IMR-90 (cell line): Measurements from ENCODE around the gene RANBP3. TPM values are rescaled to one million over a fixed set of nuclear protein-coding genes. Genes with fewer than 3 reads are reported as not detected.

Experiments
- ATAC-seq: fragments of 200-7000 bp; cut with Tn5 transposase; 2 replicates; pipeline ENCODE4 v1.9.1; 2020; ENCODE audit warnings: low read depth, mild to moderate bottlenecking, moderate library complexity
- BruUV-seq: library from RNA; stranded (reverse); fragments of 400-500 nt; replicated peaks from 2 replicates; lab custom pipeline; 2021; lab: Mats Ljungman, UMichigan
- CTCF ChIA-PET: fragments of 300-600 bp; formaldehyde crosslinking; extraction: SDS; loops from one replicate; lab custom pipeline; 2021; ENCODE audit warnings: antibody characterized with exemption; lab: Yijun Ruan, JAX
- POLR2A ChIA-PET: fragments of 300-600 bp; sonication (Branson Sonifier 250); formaldehyde crosslinking; loops from one replicate; lab custom pipeline; 2022; ENCODE audit warnings: antibody characterized with exemption; ENCODE audit not compliant: unreplicated experiment; lab: Charles Lee
- DNase-seq: peaks from one replicate; pipeline ENCODE4 v3.0.0; 2013
- H2AFZ ChIP-seq: replicated peaks from 2 replicates; pipeline ENCODE3; 2013; ENCODE audit warnings: low read length, mild to moderate bottlenecking; ENCODE audit not compliant: poor library complexity
- H2AK5ac ChIP-seq: 2 replicates; pipeline ENCODE4 v1.6.1; 2013; ENCODE audit warnings: low read depth, low read length, inconsistent platforms
- H2AK9ac ChIP-seq: replicated peaks from 2 replicates; pipeline ENCODE3; 2013; ENCODE audit warnings: mild to moderate bottlenecking, low read depth, low read length, moderate library complexity; ENCODE audit not compliant: poor library complexity
- H2BK120ac ChIP-seq: 2 replicates; pipeline ENCODE4 v1.6.1; 2013; ENCODE audit warnings: low read depth, low read length, inconsistent platforms
- H2BK15ac ChIP-seq: 3 replicates; pipeline ENCODE4 v1.6.1; 2013; ENCODE audit warnings: low read depth, low read length, inconsistent platforms
- H2BK20ac ChIP-seq: 2 replicates; pipeline ENCODE4 v1.6.1; 2013; ENCODE audit warnings: low read depth, mild to moderate bottlenecking, inconsistent platforms, low read length, moderate library complexity
- H2BK5ac ChIP-seq: 2 replicates; pipeline ENCODE4 v1.6.1; 2013; ENCODE audit warnings: mild to moderate bottlenecking, low read depth, low read length, inconsistent platforms; ENCODE audit not compliant: poor library complexity, severe bottlenecking
- H3K14ac ChIP-seq: replicated peaks from 2 replicates; pipeline ENCODE4 v1.6.1; 2013; ENCODE audit warnings: low read depth, low read length, inconsistent platforms
- H3K18ac ChIP-seq: 2 replicates; pipeline ENCODE4 v1.6.1; 2013; ENCODE audit warnings: low read depth, low read length, control low read depth
- H3K23ac ChIP-seq: 2 replicates; pipeline ENCODE4 v1.6.1; 2013; ENCODE audit warnings: low read depth, low read length, inconsistent platforms
- H3K27ac ChIP-seq: 2 replicates; pipeline ENCODE4 v1.5.1; 2013; ENCODE audit warnings: mild to moderate bottlenecking, control low read depth, low read length; ENCODE audit not compliant: insufficient read depth
- H3K27me3 ChIP-seq: 2 replicates; pipeline ENCODE4 v1.6.1; 2013; ENCODE audit warnings: low read length; ENCODE audit not compliant: control insufficient read depth, insufficient read depth
- H3K36me3 ChIP-seq: 2 replicates; pipeline ENCODE4 v1.6.1; 2013; ENCODE audit warnings: low read length, mixed read lengths; ENCODE audit not compliant: control insufficient read depth, insufficient read depth
- H3K4ac ChIP-seq: 2 replicates; pipeline ENCODE4 v1.6.1; 2013; ENCODE audit warnings: low read depth, low read length, inconsistent platforms
- H3K4me1 ChIP-seq: 2 replicates; pipeline ENCODE4 v1.6.1; 2013; ENCODE audit warnings: low read length, mixed read lengths; ENCODE audit not compliant: control insufficient read depth, insufficient read depth
- H3K4me2 ChIP-seq: 2 replicates; pipeline ENCODE4 v1.6.1; 2013; ENCODE audit warnings: low read depth, mild to moderate bottlenecking, control low read depth, low read length, moderate library complexity
- H3K4me3 ChIP-seq: 2 replicates; pipeline ENCODE4 v1.5.1; 2013; ENCODE audit warnings: low read depth, mild to moderate bottlenecking, control low read depth, low read length, moderate library complexity; ENCODE audit not compliant: insufficient read depth
- H3K56ac ChIP-seq: 2 replicates; pipeline ENCODE4 v1.6.1; 2013; ENCODE audit warnings: low read length, inconsistent platforms; ENCODE audit not compliant: insufficient read depth; ENCODE audit errors: extremely low read depth
- H3K79me1 ChIP-seq, 2 experiments: 2 replicates each; pipeline ENCODE4 v1.6.1; 2013; ENCODE audit warnings: low read length in 2 of 2, inconsistent platforms in 1 of 2, low read depth in 1 of 2
- H3K9ac ChIP-seq: 2 replicates; pipeline ENCODE4 v1.6.1; 2013; ENCODE audit warnings: low read depth, low read length, control low read depth
- H3K9me1 ChIP-seq: 2 replicates; pipeline ENCODE4 v1.6.1; 2013; ENCODE audit warnings: low read length, inconsistent platforms; ENCODE audit not compliant: insufficient read depth
- H3K9me3 ChIP-seq: 2 replicates; pipeline ENCODE4 v1.6.1; 2013; ENCODE audit warnings: low read length; ENCODE audit not compliant: control insufficient read depth, insufficient read depth
- H4K20me1 ChIP-seq: 2 replicates; pipeline ENCODE4 v1.6.1; 2013; ENCODE audit warnings: low read length, inconsistent platforms; ENCODE audit not compliant: insufficient read depth
- H4K5ac ChIP-seq: 2 replicates; pipeline ENCODE4 v1.6.1; 2013; ENCODE audit warnings: mild to moderate bottlenecking, low read depth, low read length, control low read depth
- H4K8ac ChIP-seq, 2 experiments: 2 replicates each; pipeline ENCODE4 v1.6.1; 2013; ENCODE audit warnings: low read depth in 2 of 2, low read length in 2 of 2, control low read depth in 1 of 2, inconsistent platforms in 1 of 2
- H4K91ac ChIP-seq: 2 replicates; pipeline ENCODE4 v1.6.1; 2013; ENCODE audit warnings: low read depth, low read length, inconsistent platforms; ENCODE audit not compliant: insufficient read depth
- CEBPB ChIP-seq: IDR thresholded peaks from 2 replicates; pipeline ENCODE4 v1.6.1; 2012; ENCODE audit warnings: low read depth, low read length, improper control_type of control experiment
- FOS ChIP-seq: fragments of 150-350 bp; IDR thresholded peaks from 2 replicates; pipeline ENCODE4 v1.6.1; 2016; ENCODE audit warnings: low read depth, low read length
- MAZ ChIP-seq: IDR thresholded peaks from 2 replicates; pipeline ENCODE4 v1.6.1; 2012; ENCODE audit warnings: low read depth, mild to moderate bottlenecking, low read length, improper control_type of control experiment, moderate library complexity, borderline replicate concordance
- RAD21 ChIP-seq: IDR thresholded peaks from 2 replicates; pipeline ENCODE4 v1.6.1; 2012; ENCODE audit warnings: low read length, improper control_type of control experiment
- RCOR1 ChIP-seq: IDR thresholded peaks from 2 replicates; pipeline ENCODE4 v1.6.1; 2012; ENCODE audit warnings: mild to moderate bottlenecking, low read length, improper control_type of control experiment; ENCODE audit not compliant: insufficient replicate concordance
- RFX5 ChIP-seq: IDR thresholded peaks from 2 replicates; pipeline ENCODE4 v1.8.0; 2012; ENCODE audit warnings: low read depth, mild to moderate bottlenecking, low read length, moderate library complexity
- SMC3 ChIP-seq: fragments of 150-350 bp; IDR thresholded peaks from 2 replicates; pipeline ENCODE4 v1.6.1; 2016; ENCODE audit warnings: low read depth, mild to moderate bottlenecking, antibody characterized with exemption, low read length, moderate library complexity
- whole genome bisulfite sequencing, 2 experiments: methylation state at CpG; one replicate each; pipeline versions ENCODE4 v1.1.5 to v1.1.7; 2013; ENCODE audit warnings: missing lambda C conversion rate in 2 of 2; ENCODE audit not compliant: insufficient read length in 1 of 2; ENCODE audit errors: extremely low coverage in 2 of 2; 5-methylcytosine and 5-hydroxymethylcytosine counted together
- dilution Hi-C: fragments of 300-500 bp; cut with HindIII; formaldehyde crosslinking; loops from one replicate; pipeline ENCODE4 v1.14.3; 2018; ENCODE audit warnings: low sequenced_read_pairs; ENCODE audit not compliant: unreplicated experiment
- in situ Hi-C: fragments of 300-500 bp; cut with MboI; formaldehyde crosslinking; loops from 3 replicates; pipeline ENCODE4 v1.14.3; 2019; ENCODE audit warnings: low sequenced_read_pairs, inconsistent platforms, mixed read lengths
- intact Hi-C: fragments of 100-400 bp; cut with micrococcal nuclease; formaldehyde crosslinking; loops from 2 replicates; pipeline ENCODE4 v1.10.0; 2022
- polyA plus RNA-seq, 3 experiments: library from polyadenylated mRNA; depleted of rRNA; stranded (reverse); fragments of >200 nt; gene quantifications; 2 replicates each; pipeline ENCODE4 v1.2.3, GENCODE V29; 2012; ENCODE audit warnings: low replicate concordance in 1 of 3
- total RNA-seq: library from RNA; depleted of rRNA; stranded (reverse); fragments of >200 nt; gene quantifications from 2 replicates; pipeline ENCODE4 v1.2.3, GENCODE V29; 2012
- TF ChIP-seq, protein P1 (sequence below): fragments of 150-350 bp; IDR thresholded peaks from 2 replicates; pipeline ENCODE4 v1.6.1; 2016; ENCODE audit warnings: low read depth, mild to moderate bottlenecking, low read length, moderate library complexity, borderline replicate concordance
- TF ChIP-seq, protein P2 (sequence below): conservative IDR thresholded peaks from 2 replicates; pipeline ENCODE4 v1.5.1; 2012; ENCODE audit warnings: mild to moderate bottlenecking, low read depth, low read length, improper control_type of control experiment
- TF ChIP-seq, protein P3 (sequence below): fragments of 150-350 bp; IDR thresholded peaks from 2 replicates; pipeline ENCODE4 v1.6.1; 2017; ENCODE audit warnings: mild to moderate bottlenecking, antibody characterized with exemption, low read length, low read depth

RANBP3 gene
- total and polyA plus RNA-seq, 2 of the 4 experiments (the other 2 are of a cell fraction) = 42.5 to 111 TPM

DNA sequence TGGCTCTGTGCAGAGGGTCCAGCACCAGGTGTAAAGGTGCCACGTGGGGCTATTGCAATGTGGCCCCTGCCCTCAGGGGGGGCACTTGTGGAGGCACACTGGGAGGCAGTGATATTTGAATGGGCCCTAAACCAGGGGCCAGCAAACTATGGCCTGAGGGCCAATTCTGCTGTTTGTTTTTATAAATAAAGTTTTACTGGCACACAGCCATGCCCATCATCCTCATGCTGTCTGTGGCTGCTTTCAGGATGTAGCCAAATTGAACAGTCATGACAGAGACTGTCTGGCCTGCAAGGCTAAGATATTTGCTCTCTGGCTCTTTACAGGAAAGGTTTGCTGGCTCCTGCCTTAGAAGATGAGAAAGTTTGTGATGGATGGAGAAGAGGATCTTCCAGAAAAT lies 33.9 kb upstream of the RANBP3 start:
- in situ Hi-C loops = no loop called here
- CTCF ChIA-PET = interaction anchor here (1.7 kb wide), 1 partner anchor 10 kb away, joined by 4 read pairs; no protein-coding TSS in a partner anchor
- peak; percentile 49; the same call in 1 of the 2 replicates for ATAC-seq

More for the DNA sequence above, 33.9 kb upstream of the RANBP3 start:
- Histone ChIP-seq H2BK120ac (no peak overlapping the region), H3K14ac (no peak overlapping the region), H3K9ac (no peak overlapping the region), H3K18ac (no peak overlapping the region), H3K23ac (no peak overlapping the region), H3K4me2 (no peak overlapping the region), H4K5ac (no peak overlapping the region), H3K27ac (no peak overlapping the region), H2AK9ac (no peak overlapping the region), H2BK5ac (no peak overlapping the region), H3K4ac (no peak overlapping the region), H3K79me1 (no peaks in the 10 kb centered on the region), H4K91ac (no peak overlapping the region), H3K27me3 (no peaks in the 10 kb centered on the region), H3K9me3 (no peaks in the 10 kb centered on the region), H2AK5ac (no peak overlapping the region), H2BK15ac (no peak overlapping the region), H3K4me1 (no peaks in the 10 kb centered on the region), H4K20me1 (no peaks in the 10 kb centered on the region; the same call in 1 of the 2 replicates), H3K9me1 (no peaks in the 10 kb centered on the region), H2BK20ac (no peak overlapping the region), H2AFZ (no peak overlapping the region), H3K36me3 (no peaks in the 10 kb centered on the region), H4K8ac (no peak overlapping the region), H3K56ac (no peak overlapping the region), H3K4me3 (no peak overlapping the region)
- TF ChIP-seq, protein P1, sequence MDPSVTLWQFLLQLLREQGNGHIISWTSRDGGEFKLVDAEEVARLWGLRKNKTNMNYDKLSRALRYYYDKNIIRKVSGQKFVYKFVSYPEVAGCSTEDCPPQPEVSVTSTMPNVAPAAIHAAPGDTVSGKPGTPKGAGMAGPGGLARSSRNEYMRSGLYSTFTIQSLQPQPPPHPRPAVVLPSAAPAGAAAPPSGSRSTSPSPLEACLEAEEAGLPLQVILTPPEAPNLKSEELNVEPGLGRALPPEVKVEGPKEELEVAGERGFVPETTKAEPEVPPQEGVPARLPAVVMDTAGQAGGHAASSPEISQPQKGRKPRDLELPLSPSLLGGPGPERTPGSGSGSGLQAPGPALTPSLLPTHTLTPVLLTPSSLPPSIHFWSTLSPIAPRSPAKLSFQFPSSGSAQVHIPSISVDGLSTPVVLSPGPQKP = no peak
- no peak for TF ChIP-seq FOS
- TF ChIP-seq, protein P2, sequence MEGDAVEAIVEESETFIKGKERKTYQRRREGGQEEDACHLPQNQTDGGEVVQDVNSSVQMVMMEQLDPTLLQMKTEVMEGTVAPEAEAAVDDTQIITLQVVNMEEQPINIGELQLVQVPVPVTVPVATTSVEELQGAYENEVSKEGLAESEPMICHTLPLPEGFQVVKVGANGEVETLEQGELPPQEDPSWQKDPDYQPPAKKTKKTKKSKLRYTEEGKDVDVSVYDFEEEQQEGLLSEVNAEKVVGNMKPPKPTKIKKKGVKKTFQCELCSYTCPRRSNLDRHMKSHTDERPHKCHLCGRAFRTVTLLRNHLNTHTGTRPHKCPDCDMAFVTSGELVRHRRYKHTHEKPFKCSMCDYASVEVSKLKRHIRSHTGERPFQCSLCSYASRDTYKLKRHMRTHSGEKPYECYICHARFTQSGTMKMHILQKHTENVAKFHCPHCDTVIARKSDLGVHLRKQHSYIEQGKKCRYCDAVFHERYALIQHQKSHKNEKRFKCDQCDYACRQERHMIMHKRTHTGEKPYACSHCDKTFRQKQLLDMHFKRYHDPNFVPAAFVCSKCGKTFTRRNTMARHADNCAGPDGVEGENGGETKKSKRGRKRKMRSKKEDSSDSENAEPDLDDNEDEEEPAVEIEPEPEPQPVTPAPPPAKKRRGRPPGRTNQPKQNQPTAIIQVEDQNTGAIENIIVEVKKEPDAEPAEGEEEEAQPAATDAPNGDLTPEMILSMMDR = no peak
- TF ChIP-seq CEBPB = no peak
- TF ChIP-seq, protein P3, sequence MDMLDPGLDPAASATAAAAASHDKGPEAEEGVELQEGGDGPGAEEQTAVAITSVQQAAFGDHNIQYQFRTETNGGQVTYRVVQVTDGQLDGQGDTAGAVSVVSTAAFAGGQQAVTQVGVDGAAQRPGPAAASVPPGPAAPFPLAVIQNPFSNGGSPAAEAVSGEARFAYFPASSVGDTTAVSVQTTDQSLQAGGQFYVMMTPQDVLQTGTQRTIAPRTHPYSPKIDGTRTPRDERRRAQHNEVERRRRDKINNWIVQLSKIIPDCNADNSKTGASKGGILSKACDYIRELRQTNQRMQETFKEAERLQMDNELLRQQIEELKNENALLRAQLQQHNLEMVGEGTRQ = no peak
- no peak for TF ChIP-seq MAZ
- TF ChIP-seq RFX5 = no peak
- no peak for TF ChIP-seq RCOR1
- no peak for TF ChIP-seq SMC3
- TF ChIP-seq RAD21 = no peak
- dilution Hi-C loops (no loop called here), intact Hi-C loops (no loop called here)
- DNase-seq = peak; percentile 22
- no CpG with 5 or more reads among the region's 1 CpG for WGBS, 2 experiments
- no TSS peak for BruUV-seq
- POLR2A ChIA-PET = no interaction called here
